Measurements from ENCODE around the gene ASB2.

The ASB2 gene

GRCh38 chr14:93994919-93995682 lies 18.7 kb upstream of the ASB2 start:
- H3K27me3 ChIP-seq (ENCODE audit: low read depth, low read length), result 0 out of 2 replicates have a peak, but pooled peaks cover 5% of the 10 kb centered on the region
- H3K4me2 ChIP-seq (ENCODE audit: low read length), result no peak overlapping the region
- H3K9ac ChIP-seq (ENCODE audit: low read length), result no peak overlapping the region
- H3K4me1 ChIP-seq (ENCODE audit: low read length), result peaks cover 9% of the 10 kb centered on the region
- H3K36me3 ChIP-seq (replicated peaks; ENCODE audit: low read depth, low read length), result no peaks in the 10 kb centered on the region
- H3K9me3 ChIP-seq (ENCODE audit: insufficient read depth, low read length), result no peaks in the 10 kb centered on the region
- H3K27ac ChIP-seq (ENCODE audit: low read length), result no peak overlapping the region
- no peak overlapping the region for H2AFZ ChIP-seq (ENCODE audit: low read depth, low read length)
- no peak for TF ChIP-seq EZH2phosphoT487 (IDR thresholded peaks at IDR 0.05; ENCODE audit: low read depth)
- TF ChIP-seq CTCF (IDR thresholded peaks at IDR 0.05; ENCODE audit: low read depth, low read length), result no peak
- H3K79me2 ChIP-seq (ENCODE audit: low read length), result no peaks in the 10 kb centered on the region
- H4K20me1 ChIP-seq (ENCODE audit: insufficient read depth, low read length), result no peaks in the 10 kb centered on the region
- H3K4me3 ChIP-seq (ENCODE audit: low read length), result no peak overlapping the region

GRCh38 chr14:93993382-93993781 lies 17.0 kb upstream of the ASB2 start:
- TF ChIP-seq EZH2phosphoT487 (IDR thresholded peaks at IDR 0.05; ENCODE audit: low read depth) (no peak), CTCF (IDR thresholded peaks at IDR 0.05; ENCODE audit: low read depth, low read length) (no peak)
- no peaks in the 10 kb centered on the region for H3K9me3 ChIP-seq (ENCODE audit: insufficient read depth, low read length)
- 0 out of 2 replicates have a peak, but pooled peaks cover 5% of the 10 kb centered on the region for H3K27me3 ChIP-seq (ENCODE audit: low read depth, low read length)
- H3K4me1 ChIP-seq (ENCODE audit: low read length), result peaks cover 22% of the 10 kb centered on the region
- no peak overlapping the region for H3K27ac ChIP-seq (ENCODE audit: low read length)
- no peaks in the 10 kb centered on the region for H3K36me3 ChIP-seq (replicated peaks; ENCODE audit: low read depth, low read length)
- H3K4me2 ChIP-seq (ENCODE audit: low read length), result no peak overlapping the region
- H4K20me1 ChIP-seq (ENCODE audit: insufficient read depth, low read length), result no peaks in the 10 kb centered on the region
- no peaks in the 10 kb centered on the region for H3K79me2 ChIP-seq (ENCODE audit: low read length)
- H3K4me3 ChIP-seq (ENCODE audit: low read length), result no peak overlapping the region
- H2AFZ ChIP-seq (ENCODE audit: low read depth, low read length), result no peak overlapping the region
- H3K9ac ChIP-seq (ENCODE audit: low read length), result no peak overlapping the region

GRCh38 chr14:93991649-93992048 lies 15.3 kb upstream of the ASB2 start:
- 0 out of 2 replicates have a peak, but pooled peaks cover 5% of the 10 kb centered on the region for H3K27me3 ChIP-seq (ENCODE audit: low read depth, low read length)
- no peak overlapping the region for H2AFZ ChIP-seq (ENCODE audit: low read depth, low read length)
- H3K4me3 ChIP-seq (ENCODE audit: low read length), result no peak overlapping the region
- no peaks in the 10 kb centered on the region for H3K79me2 ChIP-seq (ENCODE audit: low read length)
- TF ChIP-seq CTCF (IDR thresholded peaks at IDR 0.05; ENCODE audit: low read depth, low read length), result no peak
- TF ChIP-seq EZH2phosphoT487 (IDR thresholded peaks at IDR 0.05; ENCODE audit: low read depth), result no peak
- no peak overlapping the region for H3K9ac ChIP-seq (ENCODE audit: low read length)
- H3K27ac ChIP-seq (ENCODE audit: low read length), result no peak overlapping the region
- no peaks in the 10 kb centered on the region for H4K20me1 ChIP-seq (ENCODE audit: insufficient read depth, low read length)
- no peaks in the 10 kb centered on the region for H3K36me3 ChIP-seq (replicated peaks; ENCODE audit: low read depth, low read length)
- no peaks in the 10 kb centered on the region for H3K9me3 ChIP-seq (ENCODE audit: insufficient read depth, low read length)
- H3K4me2 ChIP-seq (ENCODE audit: low read length), result no peak overlapping the region
- H3K4me1 ChIP-seq (ENCODE audit: low read length), result peaks cover 22% of the 10 kb centered on the region

GRCh38 chr14:93991212-93991611 lies 14.8 kb upstream of the ASB2 start:
- H3K36me3 ChIP-seq (replicated peaks; ENCODE audit: low read depth, low read length), result no peaks in the 10 kb centered on the region
- no peaks in the 10 kb centered on the region for H4K20me1 ChIP-seq (ENCODE audit: insufficient read depth, low read length)
- no peak overlapping the region for H3K9ac ChIP-seq (ENCODE audit: low read length)
- no peaks in the 10 kb centered on the region for H3K9me3 ChIP-seq (ENCODE audit: insufficient read depth, low read length)
- no peak for TF ChIP-seq CTCF (IDR thresholded peaks at IDR 0.05; ENCODE audit: low read depth, low read length)
- TF ChIP-seq EZH2phosphoT487 (IDR thresholded peaks at IDR 0.05; ENCODE audit: low read depth), result no peak
- H3K79me2 ChIP-seq (ENCODE audit: low read length), result no peaks in the 10 kb centered on the region
- peaks cover 22% of the 10 kb centered on the region for H3K4me1 ChIP-seq (ENCODE audit: low read length)
- H2AFZ ChIP-seq (ENCODE audit: low read depth, low read length), result no peak overlapping the region
- H3K27ac ChIP-seq (ENCODE audit: low read length), result no peak overlapping the region
- no peak overlapping the region for H3K4me3 ChIP-seq (ENCODE audit: low read length)
- no peak overlapping the region for H3K4me2 ChIP-seq (ENCODE audit: low read length)
- H3K27me3 ChIP-seq (ENCODE audit: low read depth, low read length), result 0 out of 2 replicates have a peak, but pooled peaks cover 5% of the 10 kb centered on the region
